ENCODE data around the gene DNA2. TPM values are rescaled to one million over a fixed set of nuclear protein-coding genes. Genes with fewer than 3 reads are reported as not detected.

DNA2 gene
- total and polyA plus RNA-seq, 2 donors (not counting 1 experiment from before 2014, with no cell fraction given): 1.6 to 6.5 TPM

GRCh38 chr10:68446179-68446578, 25.6 kb downstream of the DNA2 start:
- Mint-ChIP-seq H3K4me3 (no peak overlapping the region), H3K27me3 (no peaks in the 10 kb centered on the region), H3K9me3 (ENCODE audit: insufficient read depth) (no peaks in the 10 kb centered on the region), H3K4me1 (no peaks in the 10 kb centered on the region), H3K27ac (no peak overlapping the region)
- Histone ChIP-seq H3K27ac (ENCODE audit: low read length in 2 of 2) (no peak overlapping the region), H3K4me2 (replicated peaks; ENCODE audit: low read depth, low read length, poor library complexity, severe bottlenecking) (no peak overlapping the region), H2AFZ (ENCODE audit: insufficient read depth, low read depth, low read length, poor library complexity, severe bottlenecking) (no peak overlapping the region), H3K4me3 (ENCODE audit: control extremely low read depth in 1 of 5, extremely low read depth in 1 of 5, insufficient read depth in 1 of 5, low read depth in 2 of 5, low read length in 4 of 5) (no peak overlapping the region), H3K4me1 (ENCODE audit: control insufficient read depth in 2 of 2, insufficient read depth in 2 of 2, low read length in 2 of 2) (no peaks in the 10 kb centered on the region), H3K79me2 (ENCODE audit: control insufficient read depth, insufficient read depth, low read length) (no peaks in the 10 kb centered on the region), H3K27me3 (replicated peaks in 1 of 4; ENCODE audit: control extremely low read depth in 1 of 4, control insufficient read depth in 3 of 4, insufficient read depth in 4 of 4, low read length in 3 of 4) (no peaks in the 10 kb centered on the region), H3K9me3 (ENCODE audit: control extremely low read depth in 1 of 3, control insufficient read depth in 2 of 3, insufficient read depth in 1 of 3, low read length in 2 of 3) (no peaks in the 10 kb centered on the region), H4K20me1 (ENCODE audit: control insufficient read depth, insufficient read depth, low read length, poor library complexity, severe bottlenecking) (no peaks in the 10 kb centered on the region), H3K36me3 (replicated peaks in 1 of 2; ENCODE audit: control extremely low read depth in 1 of 2, control insufficient read depth in 1 of 2, extremely low read depth in 1 of 2, insufficient read depth in 2 of 2, low read length in 1 of 2) (no peaks in the 10 kb centered on the region), H3K9ac (ENCODE audit: low read length) (no peak overlapping the region)
- WGBS (ENCODE audit: insufficient coverage): 75% methylated on average over 1 of the region's 1 CpG
- no peak for ATAC-seq (ENCODE audit: low read depth)
- DNase-seq: no peak
- ChIA-PET POLR2A (no interaction called here), CTCF (no interaction called here)
- intact Hi-C loops (cut with micrococcal nuclease): no loop called here
- TF ChIP-seq, protein P1, sequence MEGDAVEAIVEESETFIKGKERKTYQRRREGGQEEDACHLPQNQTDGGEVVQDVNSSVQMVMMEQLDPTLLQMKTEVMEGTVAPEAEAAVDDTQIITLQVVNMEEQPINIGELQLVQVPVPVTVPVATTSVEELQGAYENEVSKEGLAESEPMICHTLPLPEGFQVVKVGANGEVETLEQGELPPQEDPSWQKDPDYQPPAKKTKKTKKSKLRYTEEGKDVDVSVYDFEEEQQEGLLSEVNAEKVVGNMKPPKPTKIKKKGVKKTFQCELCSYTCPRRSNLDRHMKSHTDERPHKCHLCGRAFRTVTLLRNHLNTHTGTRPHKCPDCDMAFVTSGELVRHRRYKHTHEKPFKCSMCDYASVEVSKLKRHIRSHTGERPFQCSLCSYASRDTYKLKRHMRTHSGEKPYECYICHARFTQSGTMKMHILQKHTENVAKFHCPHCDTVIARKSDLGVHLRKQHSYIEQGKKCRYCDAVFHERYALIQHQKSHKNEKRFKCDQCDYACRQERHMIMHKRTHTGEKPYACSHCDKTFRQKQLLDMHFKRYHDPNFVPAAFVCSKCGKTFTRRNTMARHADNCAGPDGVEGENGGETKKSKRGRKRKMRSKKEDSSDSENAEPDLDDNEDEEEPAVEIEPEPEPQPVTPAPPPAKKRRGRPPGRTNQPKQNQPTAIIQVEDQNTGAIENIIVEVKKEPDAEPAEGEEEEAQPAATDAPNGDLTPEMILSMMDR (IDR thresholded peaks at IDR 0.05): no peak
- no peak for TF ChIP-seq EZH2 (IDR thresholded peaks at IDR 0.05; ENCODE audit: borderline replicate concordance, insufficient read depth, low read depth, low read length, poor library complexity, severe bottlenecking)

DNA sequence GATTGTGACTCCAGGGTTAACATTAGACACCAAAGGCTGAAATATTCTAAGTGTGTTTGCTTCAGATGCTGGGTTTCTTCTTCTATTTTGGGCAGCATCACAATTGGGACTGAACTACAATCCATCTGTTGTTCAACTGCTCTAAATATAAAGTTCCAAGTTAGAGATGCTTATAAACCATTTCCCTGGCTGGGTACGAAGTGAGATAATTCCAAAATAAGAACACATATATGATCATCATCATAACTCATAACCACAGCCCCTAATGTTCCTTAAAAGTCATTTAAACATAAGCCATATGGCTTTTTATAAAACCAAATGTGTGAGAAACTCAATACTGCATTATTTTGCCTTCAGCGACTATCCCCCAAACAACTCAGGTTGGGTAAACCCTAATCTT, 28.8 kb downstream of the DNA2 start:
- no peaks in the 10 kb centered on the region for H3K4me1 ChIP-seq (ENCODE audit: control insufficient read depth in 2 of 2, insufficient read depth in 2 of 2, low read length in 2 of 2)
- no peaks in the 10 kb centered on the region for H3K79me2 ChIP-seq (ENCODE audit: control insufficient read depth, insufficient read depth, low read length)
- Mint-ChIP-seq H3K27ac (no peak overlapping the region), H3K4me1 (no peaks in the 10 kb centered on the region), H3K4me3 (no peak overlapping the region), H3K9me3 (ENCODE audit: insufficient read depth) (no peaks in the 10 kb centered on the region), H3K27me3 (no peaks in the 10 kb centered on the region)
- no peak overlapping the region for H2AFZ ChIP-seq (ENCODE audit: insufficient read depth, low read depth, low read length, poor library complexity, severe bottlenecking)
- ATAC-seq (ENCODE audit: low read depth) (no peak), DNase-seq (no peak)
- H4K20me1 ChIP-seq (ENCODE audit: control insufficient read depth, insufficient read depth, low read length, poor library complexity, severe bottlenecking): no peaks in the 10 kb centered on the region
- H3K27ac ChIP-seq (ENCODE audit: low read length in 2 of 2): no peak overlapping the region
- H3K4me2 ChIP-seq (replicated peaks; ENCODE audit: low read depth, low read length, poor library complexity, severe bottlenecking): no peak overlapping the region
- no peaks in the 10 kb centered on the region for H3K36me3 ChIP-seq (replicated peaks in 1 of 2; ENCODE audit: control extremely low read depth in 1 of 2, control insufficient read depth in 1 of 2, extremely low read depth in 1 of 2, insufficient read depth in 2 of 2, low read length in 1 of 2)
- H3K4me3 ChIP-seq (ENCODE audit: control extremely low read depth in 1 of 5, extremely low read depth in 1 of 5, insufficient read depth in 1 of 5, low read depth in 2 of 5, low read length in 4 of 5): no peak overlapping the region
- 100% methylated on average over 1 of the region's 2 CpGs for WGBS (ENCODE audit: insufficient coverage)
- intact Hi-C loops (cut with micrococcal nuclease): no loop called here
- H3K27me3 ChIP-seq (replicated peaks in 1 of 4; ENCODE audit: control extremely low read depth in 1 of 4, control insufficient read depth in 3 of 4, insufficient read depth in 4 of 4, low read length in 3 of 4): no peaks in the 10 kb centered on the region
- TF ChIP-seq, protein P1 (IDR thresholded peaks at IDR 0.05): no peak
- TF ChIP-seq EZH2 (IDR thresholded peaks at IDR 0.05; ENCODE audit: borderline replicate concordance, insufficient read depth, low read depth, low read length, poor library complexity, severe bottlenecking): no peak
- ChIA-PET CTCF (no interaction called here), POLR2A (no interaction called here)
- H3K9ac ChIP-seq (ENCODE audit: low read length): no peak overlapping the region
- H3K9me3 ChIP-seq (ENCODE audit: control extremely low read depth in 1 of 3, control insufficient read depth in 2 of 3, insufficient read depth in 1 of 3, low read length in 2 of 3): no peaks in the 10 kb centered on the region

All from B cell (primary cell).